Inferior parietal cortex (tissue), 1 donor: Measurements from ENCODE around the gene CCDC8.
"Not testable (repeated sequence)": the region's sequence is repeated elsewhere in the genome, so short reads cannot be mapped to it uniquely, and the experiment has no call there.

Experiments used
- DNase-seq: peaks from one replicate; pipeline ENCODE4 v3.0.0-alpha.2; 2016; ENCODE audit errors: extremely low spot score

The CCDC8 gene

DNA sequence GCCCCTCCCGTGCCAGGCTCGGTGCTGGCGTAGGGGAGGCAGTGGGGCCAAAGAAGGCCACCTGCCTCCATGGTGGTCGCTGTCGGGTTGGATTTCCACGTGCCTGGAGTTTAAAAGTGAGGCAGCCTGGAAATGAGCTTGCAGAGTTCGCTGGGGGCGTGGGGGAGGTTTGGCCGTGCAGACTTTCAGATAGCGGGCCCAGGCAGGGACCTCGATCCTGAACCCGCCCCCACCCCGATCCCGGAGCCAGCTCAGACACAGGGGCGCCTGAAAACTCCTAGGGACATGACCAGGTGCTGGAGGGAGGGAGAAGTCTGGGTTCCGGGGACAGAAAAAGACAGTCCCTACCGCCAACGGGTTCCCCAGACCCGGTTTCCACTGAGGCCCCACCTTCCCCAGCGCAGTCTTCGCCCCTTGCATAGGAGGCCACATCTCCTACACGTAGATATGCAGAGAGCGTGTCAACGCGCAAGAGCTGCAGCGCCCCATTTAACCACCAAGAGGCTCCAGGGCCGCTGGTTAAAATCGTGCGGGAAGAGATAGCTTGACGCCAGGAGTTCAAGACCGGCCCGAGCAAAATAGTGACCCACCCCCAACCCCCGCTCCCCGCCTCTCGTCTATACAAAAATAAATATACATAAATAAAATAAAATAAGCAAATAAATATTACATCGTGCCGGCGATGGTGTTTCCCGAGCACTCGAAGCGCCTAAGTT lies 8.5 kb downstream of the CCDC8 start:
- DNase-seq: no peak

DNA sequence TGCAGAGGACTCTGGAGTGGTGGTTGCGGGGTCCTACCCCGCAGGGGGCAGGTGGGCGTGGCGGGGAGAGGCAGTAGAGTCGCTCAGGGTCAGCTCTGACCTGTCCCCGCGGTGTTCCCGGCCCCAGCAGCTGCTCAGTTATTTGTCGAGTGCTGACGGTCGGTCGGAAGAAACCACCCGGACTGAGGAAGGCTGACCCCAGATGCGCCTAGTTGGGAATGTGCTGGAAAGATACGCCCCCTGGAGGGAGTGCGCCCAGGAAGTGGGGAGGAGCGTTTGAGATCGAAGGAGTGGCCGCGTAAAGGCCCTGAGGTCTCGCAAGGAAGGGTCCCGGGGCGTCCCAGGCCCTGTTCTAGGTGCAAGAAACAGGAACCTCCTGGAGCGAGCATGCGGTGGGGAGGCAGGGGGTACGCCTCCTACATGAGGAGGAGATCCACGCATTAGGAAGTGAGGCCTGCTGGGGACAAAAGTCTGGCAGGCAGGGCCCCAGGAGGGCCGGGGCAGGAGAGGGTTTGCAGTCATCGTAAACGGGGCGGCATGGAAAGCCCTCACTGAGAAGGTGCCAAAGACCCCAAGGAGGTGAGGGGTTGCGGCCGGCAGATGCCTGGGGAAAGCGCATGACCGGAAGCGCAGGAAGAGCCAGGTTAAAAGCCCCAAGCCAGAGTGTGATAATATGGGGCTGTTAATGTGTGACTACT lies 9.2 kb downstream of the CCDC8 start:
- DNase-seq: no peak

DNA sequence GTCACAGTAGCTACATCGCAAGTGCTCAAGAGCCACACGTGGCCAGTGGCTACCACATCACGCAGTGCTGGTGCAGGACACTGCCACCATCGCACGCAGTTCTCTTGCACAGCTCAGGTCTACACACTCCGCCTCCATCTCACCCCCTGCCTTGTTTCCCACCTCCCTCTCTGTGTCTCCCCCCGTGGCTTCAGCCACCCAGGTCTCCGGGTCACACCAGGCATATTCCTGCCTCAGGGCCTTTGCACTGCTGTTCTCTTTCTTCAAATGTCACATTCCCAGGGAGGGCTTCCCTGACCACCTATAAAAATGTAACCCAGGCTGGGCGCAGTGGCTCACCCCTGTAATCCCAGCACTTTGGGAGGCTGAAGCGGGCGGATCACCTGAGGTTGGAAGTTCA lies 10.6 kb downstream of the CCDC8 start:
- DNase-seq: no peak

DNA sequence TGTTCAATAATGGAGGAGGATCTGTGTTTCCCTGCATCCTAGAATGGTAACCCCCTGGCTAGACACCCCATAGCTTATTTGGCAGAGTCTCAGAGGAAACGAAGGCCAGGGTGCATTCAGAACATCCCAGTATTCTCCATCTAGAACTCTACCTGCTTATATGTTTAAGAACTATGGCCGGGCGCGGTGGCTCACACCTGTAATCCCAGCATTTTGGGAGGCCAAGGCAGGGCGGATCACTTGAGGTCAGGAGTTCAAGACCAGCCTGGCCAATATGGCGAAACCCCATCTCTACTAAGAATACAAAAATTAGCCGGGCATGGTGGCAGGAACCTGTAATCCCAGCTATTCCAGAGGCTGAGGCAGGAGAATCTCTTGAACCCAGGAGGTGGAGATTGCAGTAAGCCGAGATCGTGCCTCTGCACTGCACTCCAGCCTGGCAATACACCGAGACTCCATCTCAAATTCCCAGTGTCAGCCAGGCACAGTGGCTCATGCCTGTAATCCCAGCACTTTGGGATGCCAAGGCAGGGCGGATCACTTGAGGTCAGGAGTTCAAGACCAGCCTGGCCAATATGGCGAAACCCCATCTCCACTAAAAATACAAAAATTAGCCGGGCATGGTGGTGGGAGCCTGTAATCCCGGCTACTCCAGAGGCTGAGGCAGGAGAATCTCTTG lies 15.4 kb downstream of the CCDC8 start:
- DNase-seq: not testable (repeated sequence)

DNA sequence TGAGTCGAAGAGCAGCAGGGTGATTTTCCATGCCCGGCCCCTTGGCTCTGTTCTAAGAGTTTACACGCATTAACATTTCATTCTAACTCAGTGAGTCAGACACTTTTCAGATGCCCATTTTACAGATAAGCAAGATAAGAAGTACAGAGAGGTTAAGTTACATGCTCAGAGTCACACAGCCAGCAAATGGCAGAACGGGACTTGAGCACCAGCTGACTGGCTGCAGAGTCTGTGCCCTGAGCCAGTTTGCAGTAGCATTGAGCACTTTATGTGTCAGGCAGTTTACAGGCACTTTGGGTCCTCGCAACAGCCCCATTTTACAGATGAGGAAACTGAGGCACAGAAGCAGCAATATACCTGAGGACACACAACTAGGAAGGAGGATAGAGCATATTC lies 19.0 kb downstream of the CCDC8 start:
- DNase-seq: no peak

DNA sequence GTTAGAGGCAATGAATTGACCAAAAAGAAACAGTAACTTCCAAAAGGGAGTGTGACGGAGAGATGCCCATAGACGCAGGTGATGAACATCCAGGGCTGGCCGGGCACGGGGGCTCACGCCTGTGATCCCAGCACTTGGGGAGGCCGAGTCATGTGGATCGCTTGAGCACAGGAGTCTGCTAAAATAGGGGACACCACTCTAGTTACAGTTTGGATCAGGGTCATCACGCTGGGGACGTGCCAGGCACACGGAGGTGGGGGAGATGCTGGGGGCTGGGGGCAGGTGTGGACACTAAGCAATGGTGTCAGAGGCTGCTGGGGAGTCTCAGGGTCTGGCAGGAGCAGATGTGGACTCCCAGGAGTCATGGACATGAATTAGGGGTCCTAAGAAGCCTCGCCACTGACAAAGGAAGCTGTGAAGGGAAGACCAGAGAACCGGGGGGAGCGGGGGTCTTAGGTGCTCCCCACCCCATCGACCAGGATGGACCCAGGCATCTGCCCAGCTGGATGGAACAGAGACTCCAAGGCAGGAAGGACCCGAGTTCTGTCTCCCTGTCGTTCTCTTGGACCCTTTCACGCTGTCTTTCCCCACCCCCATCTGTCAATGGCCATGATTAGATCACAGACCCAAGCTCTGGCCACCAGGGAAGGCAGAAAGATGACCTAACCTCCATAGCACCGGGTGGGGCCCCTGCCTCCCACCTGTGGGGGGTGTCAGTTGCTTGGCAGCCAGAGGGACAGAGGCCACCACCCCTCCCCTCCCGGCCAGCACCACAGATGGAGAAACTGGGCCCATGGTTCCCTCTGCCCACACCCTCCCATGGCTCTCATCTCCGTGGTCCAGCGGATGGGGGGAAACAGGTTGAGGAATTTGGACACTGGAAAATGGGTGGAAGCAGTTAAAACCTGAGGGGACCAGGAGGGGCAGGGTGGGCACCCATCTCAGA lies 19.6 kb downstream of the CCDC8 start:
- no peak for DNase-seq

DNA sequence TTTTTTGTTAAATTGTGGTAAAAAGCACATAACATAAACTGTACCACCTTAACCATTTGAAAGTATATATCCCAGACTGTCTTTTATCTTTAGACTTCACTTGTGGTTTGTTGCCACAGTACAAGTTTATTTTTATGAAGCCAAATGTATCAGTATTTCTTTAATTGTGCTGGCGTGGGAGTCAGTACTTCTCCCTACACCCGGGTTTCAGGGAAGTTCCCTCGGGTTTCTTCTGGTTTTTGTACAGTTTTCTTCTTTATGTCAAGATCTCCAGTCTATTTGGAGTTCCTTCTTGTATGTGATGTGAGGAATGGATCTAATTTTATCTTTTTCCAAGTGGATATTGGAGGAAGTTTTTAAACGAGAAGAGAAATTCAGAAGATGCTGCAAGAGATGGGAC lies 20.5 kb downstream of the CCDC8 start:
- DNase-seq: no peak

DNA sequence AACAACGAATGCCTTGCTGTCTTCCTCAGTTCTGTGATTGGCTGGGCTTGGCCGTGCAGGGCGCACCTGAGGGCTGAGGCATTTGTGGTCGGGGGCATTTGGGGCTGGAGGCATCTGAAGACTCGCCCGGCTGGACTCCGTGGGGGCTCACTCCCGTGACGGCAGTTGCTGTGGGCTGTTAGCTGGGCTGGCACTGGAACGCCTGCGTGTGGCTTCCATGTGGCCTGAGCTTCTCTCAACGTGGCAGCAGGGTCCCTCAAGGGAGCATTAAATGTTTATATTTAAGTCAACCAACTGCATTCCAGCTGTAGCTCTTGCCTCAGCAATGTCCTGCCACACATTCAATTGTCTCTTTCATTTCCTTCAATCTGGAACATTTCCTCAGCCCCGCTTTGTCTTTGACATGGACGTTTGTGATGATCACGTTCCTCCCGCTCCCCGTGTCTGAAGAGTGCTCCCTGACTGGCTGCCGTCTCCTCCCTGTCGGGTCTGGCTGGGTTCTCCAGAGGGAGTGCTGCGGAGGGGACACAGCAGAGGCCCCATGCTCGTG lies 21.0 kb downstream of the CCDC8 start:
- DNase-seq: no peak

DNA sequence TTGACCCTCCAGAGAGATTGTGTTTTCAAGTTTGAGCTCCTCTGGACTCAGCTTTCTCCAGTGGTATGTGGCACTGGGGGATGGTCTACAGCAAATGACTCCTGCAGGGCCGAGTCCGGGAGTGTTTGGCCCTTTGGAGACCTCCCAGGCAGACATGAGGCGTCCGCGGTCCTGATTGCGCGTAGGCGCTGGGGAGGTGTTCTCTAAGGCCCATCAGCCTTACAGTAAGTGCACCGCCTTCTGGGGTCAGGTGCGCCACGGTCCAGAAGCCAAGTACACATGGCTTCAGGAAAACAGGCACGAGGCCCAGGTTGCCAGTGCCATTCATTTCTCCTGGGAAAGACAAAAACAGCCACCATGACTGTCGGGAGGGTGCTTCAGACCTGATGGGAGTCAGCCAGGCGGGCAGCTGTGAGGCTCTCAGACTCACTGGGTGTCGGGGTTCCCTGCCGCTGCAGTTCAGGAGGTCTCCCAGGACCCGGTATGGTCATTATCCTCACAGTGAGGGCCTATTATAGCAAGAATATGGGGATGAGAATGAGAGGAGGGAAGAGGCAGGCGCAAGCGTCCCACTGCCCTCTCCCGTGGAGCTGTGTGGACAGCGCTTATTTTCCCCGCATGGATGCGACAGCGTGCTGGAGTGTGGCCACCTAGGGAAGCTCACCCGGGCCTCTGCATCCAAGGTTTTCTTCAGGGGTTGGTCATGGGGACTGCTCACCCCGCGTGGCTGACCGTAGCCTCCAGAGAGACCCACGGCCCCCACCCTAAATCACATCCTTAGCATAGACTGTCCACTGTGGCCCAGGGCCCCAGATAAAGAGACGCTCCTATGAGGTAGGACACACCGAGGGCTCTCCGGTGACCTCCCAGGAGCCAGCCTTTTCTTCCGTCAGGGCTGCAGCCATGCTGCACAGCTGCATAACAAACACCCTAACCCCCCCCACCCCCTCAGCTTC lies 21.8 kb downstream of the CCDC8 start:
- DNase-seq: no peak

DNA sequence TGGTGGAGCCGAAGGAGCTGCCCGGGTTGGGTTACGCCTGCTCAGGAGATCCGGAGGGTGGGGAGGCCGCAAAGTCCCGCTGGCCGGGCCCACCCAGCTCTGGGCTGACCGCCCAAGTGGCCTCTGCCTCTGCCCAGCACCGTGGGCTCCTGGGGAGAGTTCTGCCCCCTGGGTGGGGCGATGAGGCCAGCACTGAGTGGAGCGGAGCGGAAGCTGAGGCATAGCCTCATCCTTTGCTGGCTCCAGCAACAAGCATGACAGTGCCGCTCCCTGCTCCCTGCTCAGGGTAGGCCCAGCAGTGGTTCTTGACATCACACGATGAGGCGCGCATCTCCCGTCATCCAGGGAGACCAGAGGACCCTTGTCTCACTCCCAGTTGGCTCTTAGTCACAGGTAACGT lies 22.5 kb downstream of the CCDC8 start:
- no peak for DNase-seq

DNA sequence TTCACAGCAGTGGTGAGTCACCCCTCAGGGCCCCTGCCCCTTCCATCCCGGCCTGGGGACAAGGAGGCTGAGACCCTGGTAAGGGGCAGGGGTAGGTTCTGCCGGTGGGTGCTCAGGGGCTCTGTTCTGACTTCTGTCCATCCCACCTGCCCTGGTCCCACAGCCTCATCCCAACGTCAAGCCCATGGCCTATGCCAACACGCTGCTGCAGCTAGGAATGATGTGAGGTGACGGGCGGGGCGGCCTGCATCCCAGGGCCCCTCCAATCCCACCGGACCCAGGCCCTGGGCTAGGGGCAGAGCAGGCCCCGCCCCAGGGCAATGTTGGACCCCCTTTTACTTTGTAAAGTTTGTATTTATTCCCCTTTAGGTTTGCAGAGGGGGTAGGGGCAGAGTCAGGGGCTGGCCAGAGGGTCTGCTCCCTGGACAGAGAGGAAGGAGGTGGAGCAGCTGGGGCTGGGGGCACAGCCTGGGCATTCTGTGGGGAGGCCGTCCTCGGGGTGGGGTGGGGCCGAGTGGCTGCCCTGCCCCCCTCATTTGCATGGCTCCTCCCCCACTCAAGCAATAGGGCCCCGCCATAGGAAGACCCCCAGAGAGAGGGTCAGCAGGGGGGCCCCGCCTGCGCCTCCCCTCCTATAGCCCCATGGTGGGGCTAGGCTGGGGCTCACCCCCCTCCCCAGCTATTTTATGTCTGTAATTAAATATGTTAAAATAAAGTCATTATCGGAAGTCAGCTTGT lies 23.1 kb downstream of the CCDC8 start:
- no peak for DNase-seq

DNA sequence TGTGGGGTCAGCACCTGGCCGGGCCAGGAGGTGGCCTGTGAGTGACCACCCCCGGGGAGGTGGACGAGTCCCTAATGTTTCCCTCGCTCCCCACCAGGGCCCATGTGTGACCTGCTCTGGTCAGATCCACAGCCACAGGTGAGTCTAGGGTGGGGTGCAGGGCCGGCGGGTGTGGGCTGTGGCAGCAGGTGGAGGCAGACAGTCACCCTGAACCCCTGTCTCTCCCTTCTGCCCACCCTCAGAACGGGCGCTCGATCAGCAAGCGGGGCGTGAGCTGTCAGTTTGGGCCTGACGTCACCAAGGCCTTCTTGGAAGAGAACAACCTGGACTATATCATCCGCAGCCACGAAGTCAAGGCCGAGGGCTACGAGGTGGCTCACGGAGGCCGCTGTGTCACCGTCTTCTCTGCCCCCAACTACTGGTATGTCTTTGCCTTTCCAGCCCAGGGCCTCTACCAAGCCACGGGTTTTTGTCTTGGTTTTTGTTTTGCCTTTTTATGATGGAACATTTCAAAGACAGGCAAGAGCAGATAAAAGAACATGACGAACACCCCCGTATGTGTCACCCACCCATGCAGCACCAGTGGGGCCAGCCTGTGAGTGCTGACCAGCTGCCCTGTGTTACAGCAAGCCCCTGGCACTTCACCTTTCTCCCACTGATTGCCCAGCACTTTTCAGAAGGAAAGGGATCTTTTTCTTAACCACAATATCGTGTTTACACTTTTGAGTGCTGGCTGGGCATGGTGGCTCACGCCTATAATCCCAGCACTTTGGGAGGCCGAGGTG lies 24.9 kb downstream of the CCDC8 start:
- no peak for DNase-seq

DNA sequence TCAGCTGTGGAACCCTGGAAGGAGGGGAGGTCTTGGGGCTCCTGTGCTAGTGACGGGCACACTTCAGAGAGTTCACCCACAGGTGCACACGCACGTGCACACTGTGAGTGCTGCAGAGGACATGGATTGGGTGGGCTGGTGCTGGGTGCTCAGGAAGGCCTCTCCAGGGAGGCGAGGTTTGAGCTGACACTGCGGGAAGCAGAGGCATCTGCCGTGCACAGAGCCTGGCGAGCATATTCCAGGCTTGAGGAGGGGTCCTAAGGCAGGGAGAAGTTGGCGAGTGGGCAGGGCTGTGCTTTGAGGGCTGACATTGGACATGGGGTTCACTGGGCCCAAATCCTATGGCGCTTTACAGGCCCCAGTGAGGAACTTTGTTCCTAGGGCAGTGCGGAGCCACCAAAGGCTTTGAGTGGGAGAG lies 25.6 kb downstream of the CCDC8 start:
- DNase-seq: no peak

DNA sequence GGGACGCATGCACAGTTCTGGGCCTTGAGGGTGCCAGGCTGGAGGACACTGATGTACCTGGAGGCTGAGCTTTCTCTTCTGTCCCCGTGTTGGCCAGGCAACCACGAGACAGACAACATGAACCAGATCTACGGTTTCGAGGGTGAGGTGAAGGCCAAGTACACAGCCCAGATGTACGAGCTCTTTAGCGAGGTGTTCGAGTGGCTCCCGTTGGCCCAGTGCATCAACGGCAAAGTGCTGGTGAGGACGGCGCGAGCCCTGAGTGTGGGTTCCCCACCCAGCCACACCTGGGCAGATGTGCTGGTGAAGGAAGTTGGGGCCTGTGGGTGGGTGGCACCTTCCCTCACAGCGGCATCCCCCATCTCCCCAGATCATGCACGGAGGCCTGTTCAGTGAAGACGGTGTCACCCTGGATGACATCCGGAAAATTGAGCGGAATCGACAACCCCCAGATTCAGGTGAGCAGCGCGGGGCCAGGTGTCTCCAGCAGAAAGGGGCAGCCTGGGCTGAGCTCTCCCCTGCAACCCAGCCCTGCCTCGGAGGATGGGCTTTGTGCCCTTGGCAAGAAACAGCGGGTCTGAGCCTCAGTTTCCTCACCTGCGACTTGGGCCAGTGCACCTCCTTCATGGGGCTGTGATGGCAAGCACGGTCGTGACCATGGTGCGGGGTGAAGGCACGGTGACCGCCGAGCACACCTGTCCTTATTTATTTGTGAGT lies 26.2 kb downstream of the CCDC8 start:
- DNase-seq: no peak

DNA sequence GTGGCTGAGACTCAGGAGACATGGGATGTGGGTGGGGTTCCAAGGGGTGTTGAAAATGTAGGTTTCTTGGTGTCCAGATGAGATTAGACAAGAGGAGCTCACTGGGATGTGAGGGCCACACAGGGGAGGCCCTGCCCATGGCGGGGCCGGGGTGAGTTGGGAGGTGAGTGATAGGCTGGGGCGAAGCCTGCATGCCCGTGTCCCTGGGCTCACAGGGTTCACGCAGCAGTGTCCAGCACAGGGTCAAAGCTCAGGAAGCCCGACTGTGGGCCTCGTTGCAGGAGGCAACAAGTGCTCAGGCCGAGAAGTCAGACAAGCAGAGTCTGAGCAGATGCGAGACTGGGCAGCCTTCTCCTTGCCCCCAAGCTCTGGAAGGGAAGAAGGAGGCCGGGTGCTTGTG lies 27.2 kb downstream of the CCDC8 start:
- no peak for DNase-seq

DNA sequence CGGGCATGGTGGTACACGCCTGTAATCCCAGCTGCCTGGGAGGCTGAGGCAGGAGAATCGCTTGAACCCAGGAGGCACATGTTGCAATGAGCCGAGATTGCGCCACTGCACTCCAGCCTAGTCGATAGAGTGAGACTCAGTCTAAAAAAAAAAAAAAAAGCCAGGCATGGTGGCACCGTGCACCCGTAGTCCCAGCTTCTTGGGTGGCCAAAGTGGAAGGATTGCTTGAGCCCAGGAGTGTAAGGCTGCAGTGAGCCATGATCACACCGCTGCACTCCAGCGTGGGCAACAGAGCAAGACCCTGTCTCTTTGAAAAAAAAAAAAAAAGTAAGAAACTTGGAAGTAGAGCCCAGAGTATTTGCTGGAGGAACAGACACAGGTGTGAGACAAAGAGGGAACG lies 27.7 kb downstream of the CCDC8 start:
- DNase-seq: no peak

DNA sequence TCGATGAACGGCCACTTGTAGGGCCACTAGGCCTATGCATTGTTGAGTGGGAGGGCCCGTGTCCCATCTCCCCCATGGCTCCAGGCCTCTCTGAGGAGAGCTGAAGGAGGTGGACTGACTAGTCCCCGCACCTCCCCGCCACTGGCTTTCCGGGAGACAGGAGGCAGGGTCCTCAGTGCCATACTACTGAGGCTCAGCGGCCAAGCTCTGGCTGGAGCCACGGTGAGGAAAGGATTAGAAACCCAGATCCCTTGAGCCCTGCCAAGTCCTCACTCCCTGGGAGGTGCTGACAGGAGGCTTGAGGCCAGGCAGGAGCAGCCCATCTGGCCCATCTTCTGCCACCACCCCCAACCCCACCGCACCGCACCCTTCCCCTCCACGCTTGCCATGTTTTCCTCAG lies 29.0 kb downstream of the CCDC8 start:
- DNase-seq: no peak

DNA sequence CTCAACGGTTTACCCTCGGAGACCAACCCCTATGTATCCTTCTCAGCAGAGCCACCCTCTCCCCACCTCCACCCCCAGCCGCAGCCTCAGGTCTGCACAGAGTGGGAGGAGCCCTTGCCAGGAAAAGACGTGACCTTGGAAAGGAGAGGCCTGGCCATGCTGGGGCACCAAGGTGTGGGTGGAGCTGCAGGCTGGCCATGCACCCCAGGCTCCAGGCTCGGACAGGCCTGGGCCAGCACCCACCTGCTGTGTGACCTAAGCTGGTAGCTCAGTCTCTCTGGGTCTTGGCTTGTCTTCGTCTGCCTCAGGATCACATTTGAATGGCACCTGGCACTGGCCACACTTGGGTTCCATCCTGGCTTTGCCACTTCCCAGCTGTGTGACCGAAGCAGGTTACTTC lies 29.5 kb downstream of the CCDC8 start:
- DNase-seq: no peak
